Thyroid gland (tissue), 4 donors: ENCODE measurements around the gene SORCS2.

Experiments
- POLR2A ChIP-seq, 2 donors: fragments of 450-650 bp; IDR thresholded peaks; one replicate each; pipeline ENCODE4 v1.6.1; 2017; ENCODE audit warnings: antibody characterized with exemption in 2 of 2, mild to moderate bottlenecking in 2 of 2, moderate library complexity in 1 of 2
- TF ChIP-seq, protein P1 (sequence below), 6 experiments: fragments of 200-600 bp in 3 of 6; fragments of 450-650 bp in 3 of 6; sonication (generic) in 3 of 6; IDR thresholded peaks; one replicate each; pipeline ENCODE4 v1.5.1; 2016 to 2019; ENCODE audit warnings: antibody characterized with exemption in 6 of 6, mild to moderate bottlenecking in 2 of 6, inconsistent platforms in 1 of 6, moderate library complexity in 1 of 6

DNA sequence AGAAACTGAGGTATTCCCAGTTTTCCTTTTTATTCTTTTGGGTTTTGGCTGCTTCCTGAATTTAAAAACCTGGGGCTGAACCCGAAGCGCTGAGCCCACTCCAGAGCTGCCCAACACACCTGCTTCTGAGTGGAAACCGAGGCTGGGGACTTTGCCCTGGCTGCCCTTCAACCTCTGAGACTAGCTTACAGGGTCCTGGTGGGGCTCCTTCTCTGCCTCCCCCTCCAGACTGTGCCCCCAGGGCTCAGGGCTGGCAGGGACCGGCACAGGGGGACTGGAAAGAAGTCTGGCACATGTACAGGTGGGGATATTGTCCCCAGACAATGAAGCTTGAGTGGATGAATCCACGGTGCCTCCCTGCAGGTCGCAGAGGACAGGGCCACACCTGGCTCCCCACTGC lies 482.8 kb downstream of the SORCS2 start:
- TF ChIP-seq, protein P1, sequence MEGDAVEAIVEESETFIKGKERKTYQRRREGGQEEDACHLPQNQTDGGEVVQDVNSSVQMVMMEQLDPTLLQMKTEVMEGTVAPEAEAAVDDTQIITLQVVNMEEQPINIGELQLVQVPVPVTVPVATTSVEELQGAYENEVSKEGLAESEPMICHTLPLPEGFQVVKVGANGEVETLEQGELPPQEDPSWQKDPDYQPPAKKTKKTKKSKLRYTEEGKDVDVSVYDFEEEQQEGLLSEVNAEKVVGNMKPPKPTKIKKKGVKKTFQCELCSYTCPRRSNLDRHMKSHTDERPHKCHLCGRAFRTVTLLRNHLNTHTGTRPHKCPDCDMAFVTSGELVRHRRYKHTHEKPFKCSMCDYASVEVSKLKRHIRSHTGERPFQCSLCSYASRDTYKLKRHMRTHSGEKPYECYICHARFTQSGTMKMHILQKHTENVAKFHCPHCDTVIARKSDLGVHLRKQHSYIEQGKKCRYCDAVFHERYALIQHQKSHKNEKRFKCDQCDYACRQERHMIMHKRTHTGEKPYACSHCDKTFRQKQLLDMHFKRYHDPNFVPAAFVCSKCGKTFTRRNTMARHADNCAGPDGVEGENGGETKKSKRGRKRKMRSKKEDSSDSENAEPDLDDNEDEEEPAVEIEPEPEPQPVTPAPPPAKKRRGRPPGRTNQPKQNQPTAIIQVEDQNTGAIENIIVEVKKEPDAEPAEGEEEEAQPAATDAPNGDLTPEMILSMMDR (IDR thresholded peaks at IDR 0.05), result no peak
- no peak for TF ChIP-seq POLR2A (IDR thresholded peaks at IDR 0.05)
